NCI-H446 (cell line): Measurements from ENCODE around the gene PSMC3IP.

Experiments used
- DNase-seq, 2 experiments: peaks; one replicate each; lab custom pipeline; 2025; lab: John Stamatoyannopoulos, UW

Gene PSMC3IP

GRCh38 chr17:42538482-42538881 is 39.0 kb downstream of the PSMC3IP start:
- DNase-seq: no peak

DNA sequence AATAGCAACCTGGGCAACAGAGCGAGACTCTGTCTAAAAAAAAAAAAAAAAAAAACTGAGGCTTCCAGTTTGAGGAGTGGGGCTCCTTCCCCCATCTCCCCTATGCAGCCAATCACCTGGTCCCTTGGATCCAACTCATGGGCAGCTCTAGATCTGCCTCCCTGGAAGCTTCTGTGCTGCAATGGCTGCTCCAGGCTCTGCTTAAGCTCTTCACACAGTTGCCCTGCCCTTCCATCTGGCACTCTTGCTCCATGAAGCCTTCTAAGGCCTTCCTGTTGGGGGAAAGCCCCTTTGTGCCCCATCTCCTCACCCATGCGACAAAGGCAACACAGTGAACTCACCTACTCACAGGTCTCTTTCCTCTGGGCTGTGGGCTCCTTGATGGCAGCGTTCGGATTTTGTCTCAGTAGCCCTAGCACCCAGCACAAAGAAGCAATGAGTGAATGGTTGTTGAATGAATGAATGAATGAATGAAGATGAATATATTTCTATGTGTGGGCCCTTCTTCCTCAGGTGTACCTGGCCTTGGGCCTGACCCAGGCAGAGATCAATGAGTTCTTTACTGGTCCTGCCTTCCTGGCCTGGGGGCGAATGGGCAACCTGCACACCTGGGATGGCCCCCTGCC is 39.6 kb downstream of the PSMC3IP start:
- no peak for DNase-seq

GRCh38 chr17:42537156-42537805 is 40.2 kb downstream of the PSMC3IP start:
- no peak for DNase-seq

GRCh38 chr17:42536372-42537155 is 41.0 kb downstream of the PSMC3IP start:
- peak in 1 of 2 experiments; percentile 71 for DNase-seq

- peak; percentile 89 to 95 for DNase-seq
These were observed 41.5 kb downstream of the PSMC3IP start, which contains the start of gene NAGLU for GRCh38 chr17:42536048-42536371. Gene NAGLU, plus strand, starts transcription at chr17:42536241. Its CDS starts 32 bp downstream, at chr17:42536273.

GRCh38 chr17:42535155-42536047 is 42.1 kb downstream of the PSMC3IP start:
- no peak for DNase-seq

DNA sequence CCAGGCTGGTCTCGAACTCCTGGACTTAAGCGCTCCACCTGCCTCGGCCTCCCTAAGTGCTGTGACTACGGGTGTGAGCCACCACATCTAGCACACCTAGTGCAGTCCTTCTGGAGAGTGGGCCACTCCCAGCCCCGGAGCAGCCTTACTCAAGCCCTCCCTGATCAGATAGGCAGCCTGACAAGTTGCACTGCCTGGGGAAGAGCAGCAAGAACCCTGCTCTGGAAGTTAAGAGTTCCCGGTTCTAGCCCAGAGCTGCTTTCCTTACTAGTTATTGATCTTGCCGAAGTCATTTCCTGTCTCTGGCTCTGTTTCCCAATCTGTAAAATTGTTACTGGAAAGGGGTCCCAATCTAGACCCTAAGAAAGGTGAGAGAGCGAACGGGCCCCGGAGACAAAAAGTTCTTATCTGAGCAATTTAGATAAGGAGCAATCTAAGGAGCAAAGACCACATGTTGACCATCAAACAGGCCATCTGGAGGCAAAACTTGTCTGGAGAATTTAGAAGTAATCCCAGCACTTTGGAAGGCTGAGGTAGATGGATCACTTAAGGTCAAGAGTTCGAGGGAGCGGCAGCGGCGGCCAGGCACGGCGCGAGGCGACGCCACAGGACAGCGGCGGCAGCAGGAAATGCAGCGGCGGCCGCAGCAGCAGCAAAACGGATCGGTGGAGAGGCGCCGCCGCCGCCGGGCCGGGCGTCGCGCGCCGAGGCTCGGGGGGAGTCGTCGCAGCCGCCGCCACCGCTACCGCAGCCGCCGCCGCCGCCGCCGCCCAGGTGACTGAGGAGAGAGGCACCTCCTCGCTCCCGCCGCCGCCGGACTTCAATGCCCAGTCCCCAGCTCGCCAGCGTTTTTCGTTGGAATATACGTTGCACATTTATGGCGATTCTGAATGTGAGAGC is 45.8 kb downstream of the PSMC3IP start:
- DNase-seq: no peak

GRCh38 chr17:42530952-42531454 is 46.5 kb downstream of the PSMC3IP start:
- no peak for DNase-seq

GRCh38 chr17:42529061-42529460 is 48.5 kb downstream of the PSMC3IP start:
- DNase-seq: no peak

- DNase-seq: no peak
These were observed 49.6 kb downstream of the PSMC3IP start for GRCh38 chr17:42527932-42528331.

- no peak for DNase-seq
These were observed 51.5 kb downstream of the PSMC3IP start for GRCh38 chr17:42526031-42526444.

DNA sequence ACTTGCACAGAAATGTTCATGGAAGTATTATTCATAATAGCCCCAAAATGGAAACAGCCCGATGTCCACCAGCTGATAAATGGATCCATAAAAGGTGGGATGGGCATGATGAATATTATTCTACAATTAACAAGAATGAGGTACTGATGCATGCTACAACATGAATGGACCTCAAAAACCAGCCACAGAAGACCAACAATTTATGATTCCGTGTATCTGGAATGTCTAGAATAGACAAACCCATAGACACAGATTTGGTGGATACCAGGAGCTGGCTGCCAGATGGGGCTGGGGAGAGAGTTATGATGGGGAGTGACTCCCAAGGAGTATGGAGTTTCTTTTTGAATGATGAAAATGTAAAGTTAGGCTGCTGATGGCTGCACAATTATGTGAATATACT is 52.3 kb downstream of the PSMC3IP start:
- DNase-seq: no peak

DNA sequence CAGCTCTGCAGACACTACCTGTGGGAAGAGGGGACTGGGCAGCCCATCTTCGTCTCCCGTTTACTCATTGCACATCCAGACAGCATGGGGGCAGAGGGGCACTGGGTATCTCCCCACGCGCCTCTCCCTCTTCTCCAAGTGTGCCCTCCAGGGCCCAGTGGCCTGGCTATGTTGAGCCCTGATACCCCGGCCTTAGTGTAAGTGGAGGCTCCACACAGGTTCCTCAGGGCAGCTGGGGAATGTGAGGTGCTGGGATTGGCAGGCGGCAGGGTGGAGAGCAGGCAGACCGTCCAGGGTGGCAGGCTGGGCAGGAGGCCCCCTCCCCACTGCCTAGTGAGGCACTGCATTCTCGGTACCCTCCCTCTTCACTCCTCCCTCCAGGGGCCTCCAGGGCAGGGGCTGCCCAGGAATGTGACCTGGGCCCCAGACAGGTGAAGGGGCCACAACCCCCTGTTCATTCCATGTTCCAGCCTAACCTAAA is 54.7 kb downstream of the PSMC3IP start:
- DNase-seq: no peak
